DND-41 (cell line): Measurements from ENCODE around the gene LCN15.

Experiments
- ATAC-seq: fragments of 200-7000 bp; cut with Tn5 transposase; 3 replicates; pipeline ENCODE4 v1.9.1; 2021; ENCODE audit warnings: low read depth; ENCODE audit not compliant: insufficient read depth
- DNase-seq: peaks from one replicate; pipeline ENCODE4 v3.0.0-alpha.2; 2020
- H2AFZ ChIP-seq: 2 replicates; pipeline ENCODE4 v1.6.0; 2012; ENCODE audit warnings: low read depth, low read length
- H3K27ac ChIP-seq: 2 replicates; pipeline ENCODE4 v1.5.1; 2012; ENCODE audit warnings: low read length, inconsistent platforms
- H3K27me3 ChIP-seq: fragments of 200-600 bp; sonication (generic); 2 replicates; pipeline ENCODE4 v1.6.0; 2012; ENCODE audit warnings: low read length, mild to moderate bottlenecking, inconsistent platforms; ENCODE audit not compliant: insufficient read depth, poor library complexity
- H3K36me3 ChIP-seq: 2 replicates; pipeline ENCODE4 v1.5.1; 2012; ENCODE audit warnings: low read length, inconsistent platforms; ENCODE audit not compliant: insufficient read depth
- H3K4me1 ChIP-seq: 2 replicates; pipeline ENCODE4 v1.5.1; 2012; ENCODE audit warnings: mild to moderate bottlenecking, low read length; ENCODE audit not compliant: insufficient read depth
- H3K4me2 ChIP-seq: 2 replicates; pipeline ENCODE4 v1.6.0; 2012; ENCODE audit warnings: mild to moderate bottlenecking, moderate library complexity, low read length, inconsistent platforms; ENCODE audit not compliant: insufficient read depth
- H3K4me3 ChIP-seq, 2 experiments: fragments of 200-600 bp in 1 of 2; shearing (Covaris generic) in 1 of 2; 2 replicates each; pipeline ENCODE4 v1.5.1; 2012 to 2016; ENCODE audit warnings: inconsistent platforms in 2 of 2, low read length in 2 of 2, mild to moderate bottlenecking in 2 of 2, low read depth in 1 of 2, moderate library complexity in 1 of 2
- H3K79me2 ChIP-seq: 2 replicates; pipeline ENCODE4 v1.6.0; 2012; ENCODE audit warnings: low read length, inconsistent platforms; ENCODE audit not compliant: insufficient read depth
- H3K9ac ChIP-seq: 2 replicates; pipeline ENCODE4 v1.6.0; 2012; ENCODE audit warnings: low read depth, mild to moderate bottlenecking, inconsistent platforms, low read length, moderate library complexity
- H3K9me3 ChIP-seq: 2 replicates; pipeline ENCODE4 v1.5.1; 2012; ENCODE audit warnings: low read length, moderate library complexity, mild to moderate bottlenecking, inconsistent platforms; ENCODE audit not compliant: insufficient read depth, severe bottlenecking
- H4K20me1 ChIP-seq: 2 replicates; pipeline ENCODE4 v1.6.0; 2012; ENCODE audit warnings: low read length; ENCODE audit not compliant: insufficient read depth
- EZH2 ChIP-seq: IDR thresholded peaks from 3 replicates; pipeline ENCODE4 v1.6.1; 2012; ENCODE audit warnings: borderline replicate concordance, low read depth, mild to moderate bottlenecking, moderate library complexity, low read length, inconsistent platforms; ENCODE audit not compliant: severe bottlenecking
- TF ChIP-seq, protein P1 (sequence below): IDR thresholded peaks from 2 replicates; pipeline ENCODE4 v1.5.1; 2012; ENCODE audit warnings: borderline replicate concordance, low read length, moderate library complexity, mild to moderate bottlenecking; ENCODE audit not compliant: poor library complexity, severe bottlenecking; ENCODE audit errors: extremely low read depth

The LCN15 gene

DNA sequence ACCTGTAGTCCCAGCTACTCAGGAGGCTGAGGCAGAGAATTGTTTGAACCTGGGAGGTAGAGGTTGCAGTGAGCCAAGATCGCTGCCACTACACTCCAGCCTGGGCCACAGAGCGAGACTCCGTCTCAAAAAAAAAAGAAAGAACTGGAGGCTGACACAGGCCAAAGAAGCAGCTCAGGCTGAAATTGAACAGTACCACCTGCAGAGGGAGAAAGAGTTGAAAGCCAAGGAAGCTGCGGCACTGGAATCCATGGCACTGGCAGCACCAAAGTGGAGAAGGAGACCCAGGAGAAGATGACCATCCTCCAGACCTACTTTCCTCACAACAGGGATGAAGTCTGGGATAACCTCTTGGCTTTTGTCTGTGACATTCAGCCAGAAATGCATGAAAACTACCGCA is 15.5 kb upstream of the LCN15 start:
- Histone ChIP-seq H3K4me2 (no peak overlapping the region), H2AFZ (no peak overlapping the region), H3K4me3 (no peak overlapping the region), H3K36me3 (no peaks in the 10 kb centered on the region), H3K27ac (no peak overlapping the region), H3K79me2 (no peaks in the 10 kb centered on the region), H3K4me1 (no peaks in the 10 kb centered on the region), H3K9ac (no peak overlapping the region), H4K20me1 (no peaks in the 10 kb centered on the region), H3K27me3 (peaks cover 12% of the 10 kb centered on the region), H3K9me3 (no peaks in the 10 kb centered on the region)
- TF ChIP-seq EZH2 = no peak
- TF ChIP-seq, protein P1, sequence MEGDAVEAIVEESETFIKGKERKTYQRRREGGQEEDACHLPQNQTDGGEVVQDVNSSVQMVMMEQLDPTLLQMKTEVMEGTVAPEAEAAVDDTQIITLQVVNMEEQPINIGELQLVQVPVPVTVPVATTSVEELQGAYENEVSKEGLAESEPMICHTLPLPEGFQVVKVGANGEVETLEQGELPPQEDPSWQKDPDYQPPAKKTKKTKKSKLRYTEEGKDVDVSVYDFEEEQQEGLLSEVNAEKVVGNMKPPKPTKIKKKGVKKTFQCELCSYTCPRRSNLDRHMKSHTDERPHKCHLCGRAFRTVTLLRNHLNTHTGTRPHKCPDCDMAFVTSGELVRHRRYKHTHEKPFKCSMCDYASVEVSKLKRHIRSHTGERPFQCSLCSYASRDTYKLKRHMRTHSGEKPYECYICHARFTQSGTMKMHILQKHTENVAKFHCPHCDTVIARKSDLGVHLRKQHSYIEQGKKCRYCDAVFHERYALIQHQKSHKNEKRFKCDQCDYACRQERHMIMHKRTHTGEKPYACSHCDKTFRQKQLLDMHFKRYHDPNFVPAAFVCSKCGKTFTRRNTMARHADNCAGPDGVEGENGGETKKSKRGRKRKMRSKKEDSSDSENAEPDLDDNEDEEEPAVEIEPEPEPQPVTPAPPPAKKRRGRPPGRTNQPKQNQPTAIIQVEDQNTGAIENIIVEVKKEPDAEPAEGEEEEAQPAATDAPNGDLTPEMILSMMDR = no peak
- no peak for DNase-seq
- no peak for ATAC-seq

DNA sequence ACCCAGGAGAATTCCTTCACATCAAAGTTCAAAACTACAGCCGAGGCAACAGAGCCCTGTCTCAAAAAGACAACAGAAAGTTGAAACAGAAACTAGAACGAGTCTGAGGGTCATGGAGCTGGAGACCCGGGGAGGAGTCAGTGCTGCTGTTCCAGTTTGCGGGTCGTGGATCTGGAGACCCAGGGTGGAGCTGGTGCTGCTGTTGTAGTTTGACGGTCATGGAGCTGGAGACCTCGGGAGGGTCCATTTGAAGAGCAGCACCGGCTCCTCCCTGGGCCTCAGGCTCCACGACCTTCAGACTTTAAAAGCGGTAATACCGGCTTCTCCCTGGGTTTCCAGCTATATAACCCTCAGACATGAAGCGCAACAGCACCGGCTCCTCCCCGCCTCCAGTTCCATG is 13.0 kb upstream of the LCN15 start:
- TF ChIP-seq, protein P1 = no peak
- TF ChIP-seq EZH2 = no peak
- H3K4me2 ChIP-seq = no peak overlapping the region
- no peak overlapping the region for H3K4me3 ChIP-seq
- no peak overlapping the region for H3K27ac ChIP-seq
- H3K79me2 ChIP-seq = no peaks in the 10 kb centered on the region
- H3K9me3 ChIP-seq = peaks cover 8% of the 10 kb centered on the region
- H3K9ac ChIP-seq = no peak overlapping the region
- H4K20me1 ChIP-seq = no peaks in the 10 kb centered on the region
- no peak for ATAC-seq
- no peak overlapping the region for H2AFZ ChIP-seq
- H3K4me1 ChIP-seq = no peaks in the 10 kb centered on the region
- H3K36me3 ChIP-seq = no peaks in the 10 kb centered on the region
- H3K27me3 ChIP-seq = peaks cover 12% of the 10 kb centered on the region
- no peak for DNase-seq

DNA sequence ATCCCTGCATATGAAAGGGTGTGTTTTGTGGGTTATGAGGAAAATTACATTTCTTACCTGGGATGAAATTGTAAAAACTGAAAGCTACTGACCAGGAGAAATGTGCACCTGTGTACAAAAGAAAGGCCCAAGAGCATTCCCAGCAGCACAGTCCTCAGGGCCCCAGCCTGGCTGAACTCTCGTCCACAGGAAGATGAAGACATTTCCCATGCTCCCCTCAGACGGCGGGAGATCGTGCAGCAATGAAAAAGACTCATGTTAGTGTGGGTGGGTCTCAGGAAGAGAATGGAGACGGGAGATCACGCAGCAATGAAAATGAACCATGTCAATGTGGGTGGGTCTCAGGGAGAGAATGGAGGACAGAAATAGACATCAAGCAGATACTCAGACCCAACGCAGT is 12.6 kb upstream of the LCN15 start:
- Histone ChIP-seq H3K27ac (no peak overlapping the region), H3K36me3 (no peaks in the 10 kb centered on the region), H3K79me2 (no peaks in the 10 kb centered on the region), H3K4me3 (no peak overlapping the region), H3K9me3 (peaks cover 8% of the 10 kb centered on the region), H2AFZ (no peak overlapping the region), H3K9ac (no peak overlapping the region), H3K4me1 (no peaks in the 10 kb centered on the region), H3K27me3 (peaks cover 12% of the 10 kb centered on the region), H4K20me1 (no peaks in the 10 kb centered on the region), H3K4me2 (no peak overlapping the region)
- TF ChIP-seq, protein P1 = no peak
- no peak for TF ChIP-seq EZH2
- ATAC-seq (no peak), DNase-seq (no peak)

DNA sequence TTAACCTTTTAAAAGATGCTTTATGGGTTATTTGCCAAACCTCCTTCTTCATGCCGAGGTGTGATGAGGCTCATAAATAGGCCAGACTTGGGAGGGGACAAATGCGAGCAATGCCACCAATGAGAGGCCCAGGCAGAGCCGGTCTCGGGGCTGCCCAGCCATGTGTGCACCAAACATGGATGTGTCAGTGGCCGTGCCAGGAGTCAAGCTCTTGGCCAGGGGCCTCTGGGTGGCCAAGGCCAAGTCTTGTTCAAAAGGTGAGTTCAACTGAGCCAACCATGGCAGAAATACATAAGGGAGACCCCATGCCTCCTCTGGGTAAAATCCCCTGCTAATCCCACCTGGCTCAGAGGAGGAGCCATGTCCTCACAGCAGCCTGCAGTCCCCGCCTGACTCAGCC is 10.9 kb upstream of the LCN15 start:
- Histone ChIP-seq H3K36me3 (no peaks in the 10 kb centered on the region), H2AFZ (no peak overlapping the region), H3K27me3 (peaks cover 11% of the 10 kb centered on the region), H3K4me1 (no peaks in the 10 kb centered on the region), H3K4me3 (no peak overlapping the region), H3K79me2 (no peaks in the 10 kb centered on the region), H3K27ac (no peak overlapping the region), H3K4me2 (no peak overlapping the region), H4K20me1 (no peaks in the 10 kb centered on the region), H3K9me3 (peaks cover 8% of the 10 kb centered on the region), H3K9ac (no peak overlapping the region)
- ATAC-seq (no peak), DNase-seq (no peak)
- no peak for TF ChIP-seq EZH2
- TF ChIP-seq, protein P1 = no peak
